ENCODE data around the gene SCAANT1. TPM values are rescaled to one million over a fixed set of nuclear protein-coding genes. Genes with fewer than 3 reads are reported as not detected.

Gene SCAANT1
- total RNA-seq, 1 donor from 2014 or later: not detected

- Histone ChIP-seq H3K36me3 (ENCODE audit: control insufficient read depth, insufficient read depth, low read length) (no peaks in the 10 kb centered on the region), H3K4me3 (ENCODE audit: low read depth, low read length) (no peak overlapping the region), H3K27me3 (ENCODE audit: control insufficient read depth, insufficient read depth, low read length) (no peaks in the 10 kb centered on the region)
- TF ChIP-seq CTCF (IDR thresholded peaks at IDR 0.05; ENCODE audit: insufficient read depth, low read length, severe bottlenecking): no peak
- DNase-seq (ENCODE audit: low read depth): no peak
- FAIRE-seq: no peak
Observed at GRCh38 chr3:63932509-63933212, 20.5 kb upstream of the SCAANT1 start.

GRCh38 chr3:63931290-63931689, 19.1 kb upstream of the SCAANT1 start:
- FAIRE-seq: no peak

GRCh38 chr3:63927422-63928280, 15.5 kb upstream of the SCAANT1 start:
- Histone ChIP-seq H3K36me3 (ENCODE audit: control insufficient read depth, insufficient read depth, low read length) (peaks cover 7% of the 10 kb centered on the region), H3K4me3 (ENCODE audit: low read depth, low read length) (no peak overlapping the region), H3K27me3 (ENCODE audit: control insufficient read depth, insufficient read depth, low read length) (no peaks in the 10 kb centered on the region)
- no peak for TF ChIP-seq CTCF (IDR thresholded peaks at IDR 0.05; ENCODE audit: insufficient read depth, low read length, severe bottlenecking)
- FAIRE-seq (no peak), DNase-seq (ENCODE audit: low read depth) (no peak)

More at GRCh38 chr3:63931290-63931689, 19.1 kb upstream of the SCAANT1 start:
- H3K36me3 ChIP-seq (ENCODE audit: control insufficient read depth, insufficient read depth, low read length): peaks cover 2% of the 10 kb centered on the region
- no peak for TF ChIP-seq CTCF (IDR thresholded peaks at IDR 0.05; ENCODE audit: insufficient read depth, low read length, severe bottlenecking)
- H3K4me3 ChIP-seq (ENCODE audit: low read depth, low read length): no peak overlapping the region
- no peaks in the 10 kb centered on the region for H3K27me3 ChIP-seq (ENCODE audit: control insufficient read depth, insufficient read depth, low read length)
- DNase-seq (ENCODE audit: low read depth): no peak

- no peak for TF ChIP-seq CTCF (IDR thresholded peaks at IDR 0.05; ENCODE audit: insufficient read depth, low read length, severe bottlenecking)
- FAIRE-seq: no peak
- Histone ChIP-seq H3K36me3 (ENCODE audit: control insufficient read depth, insufficient read depth, low read length) (peaks cover 10% of the 10 kb centered on the region), H3K27me3 (ENCODE audit: control insufficient read depth, insufficient read depth, low read length) (no peaks in the 10 kb centered on the region), H3K4me3 (ENCODE audit: low read depth, low read length) (no peak overlapping the region)
- no peak for DNase-seq (ENCODE audit: low read depth)
Observed at GRCh38 chr3:63926309-63926708, 14.1 kb upstream of the SCAANT1 start.

GRCh38 chr3:63922491-63923199, 10.5 kb upstream of the SCAANT1 start:
- FAIRE-seq (no peak), DNase-seq (ENCODE audit: low read depth) (no peak)
- Histone ChIP-seq H3K36me3 (ENCODE audit: control insufficient read depth, insufficient read depth, low read length) (peaks cover 15% of the 10 kb centered on the region), H3K4me3 (ENCODE audit: low read depth, low read length) (no peak overlapping the region), H3K27me3 (ENCODE audit: control insufficient read depth, insufficient read depth, low read length) (no peaks in the 10 kb centered on the region)
- no peak for TF ChIP-seq CTCF (IDR thresholded peaks at IDR 0.05; ENCODE audit: insufficient read depth, low read length, severe bottlenecking)
